NCI-H1694 (cell line): ENCODE data around the gene TOPAZ1.
"Not testable (repeated sequence)": the region's sequence is repeated elsewhere in the genome, so short reads cannot be mapped to it uniquely, and the experiment has no call there.

Source experiments
- DNase-seq: peaks from one replicate; lab custom pipeline; 2025; lab: John Stamatoyannopoulos, UW

TOPAZ1 gene

GRCh38 chr3:44330444-44330843 is 88.8 kb downstream of the TOPAZ1 start:
- DNase-seq, result no peak

GRCh38 chr3:44334326-44334725 is 92.6 kb downstream of the TOPAZ1 start:
- no peak for DNase-seq

DNA sequence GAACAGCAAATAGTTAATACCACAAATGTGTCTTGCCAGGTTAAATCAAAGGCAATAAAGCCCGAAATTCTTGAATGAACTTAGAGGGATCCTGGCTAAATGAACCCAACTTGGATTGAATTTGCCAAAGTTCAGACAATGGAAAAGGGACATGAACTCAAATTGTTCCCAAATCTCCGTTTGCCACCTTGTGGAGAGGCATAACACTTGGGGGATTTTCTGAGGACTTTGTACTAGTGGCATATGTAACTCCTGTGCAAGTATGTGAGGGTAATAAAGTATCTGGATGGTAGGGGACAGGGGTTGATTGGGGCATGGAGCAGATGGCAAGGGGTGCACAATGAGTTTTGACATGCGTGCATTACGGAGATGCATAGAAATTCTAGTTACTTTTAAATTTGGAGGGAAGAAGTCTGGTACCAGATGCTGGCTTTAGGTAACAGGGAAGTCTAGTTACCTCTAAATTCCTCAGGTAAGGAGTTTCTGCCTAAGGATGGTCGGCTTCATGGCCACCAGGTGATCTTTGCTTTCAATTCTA is 95.6 kb downstream of the TOPAZ1 start:
- DNase-seq, result no peak

DNA sequence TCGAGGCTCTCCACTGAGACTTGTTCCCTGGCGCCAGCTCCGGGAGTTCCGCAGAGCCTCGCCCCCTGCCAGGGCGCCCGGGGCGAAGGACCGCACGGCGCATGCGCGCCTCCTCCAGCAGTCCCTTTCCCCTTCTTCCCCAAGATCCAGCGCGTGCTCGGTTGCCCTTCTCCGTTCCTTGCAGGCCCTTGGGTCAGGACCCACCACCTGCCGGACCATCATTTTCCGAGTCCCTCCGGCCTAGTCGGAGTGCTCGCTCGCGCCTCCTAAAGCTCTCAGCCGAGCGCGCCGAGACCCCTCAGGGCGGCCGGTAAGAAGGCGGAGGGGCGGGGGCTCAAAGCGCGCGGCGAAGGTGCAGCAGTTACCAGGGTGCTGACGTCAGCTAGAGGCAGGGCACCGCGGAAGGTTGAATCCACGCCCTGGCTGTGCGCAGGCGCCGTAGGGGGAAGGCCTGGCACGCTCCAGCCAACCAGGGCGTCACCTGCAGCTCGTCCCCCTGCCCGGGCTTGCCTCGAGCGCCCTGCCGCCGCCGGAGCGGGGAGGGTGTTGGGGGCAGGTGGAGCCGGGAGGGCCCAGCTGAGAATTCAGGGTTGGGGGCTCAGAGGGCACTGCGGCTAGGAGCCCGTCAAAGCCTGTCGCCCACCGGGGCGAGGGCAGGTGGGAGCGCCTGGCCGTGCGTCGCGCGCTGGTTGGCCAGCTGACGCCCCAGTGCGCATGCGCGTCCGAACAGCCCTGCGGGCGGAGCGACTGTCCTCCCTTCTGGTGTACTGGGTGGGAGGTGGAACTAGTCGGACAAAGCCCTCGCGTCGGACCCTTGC is 96.5 kb downstream of the TOPAZ1 start, which contains the start of gene TCAIM:
Gene TCAIM, plus strand, starts transcription at position 757 of the 818 bp plus-strand sequence. CDS start 16,017 bp downstream, outside the sequence.
- DNase-seq, result peak; percentile 72

DNA sequence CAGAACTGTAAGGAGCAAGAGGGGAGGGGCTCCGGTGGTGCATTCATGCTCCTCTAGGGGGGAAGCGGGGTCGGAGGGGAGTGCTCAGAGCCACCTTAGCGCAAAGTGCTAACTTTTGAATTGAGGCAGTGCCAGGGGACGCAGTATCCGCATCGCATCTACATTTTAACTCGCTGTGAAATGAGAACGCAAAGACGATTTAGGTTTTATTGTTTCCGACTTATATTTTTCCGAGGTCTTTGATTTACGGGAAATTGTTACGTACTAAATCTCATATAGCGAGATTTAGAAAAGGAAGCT is 97.1 kb downstream of the TOPAZ1 start:
- no peak for DNase-seq

DNA sequence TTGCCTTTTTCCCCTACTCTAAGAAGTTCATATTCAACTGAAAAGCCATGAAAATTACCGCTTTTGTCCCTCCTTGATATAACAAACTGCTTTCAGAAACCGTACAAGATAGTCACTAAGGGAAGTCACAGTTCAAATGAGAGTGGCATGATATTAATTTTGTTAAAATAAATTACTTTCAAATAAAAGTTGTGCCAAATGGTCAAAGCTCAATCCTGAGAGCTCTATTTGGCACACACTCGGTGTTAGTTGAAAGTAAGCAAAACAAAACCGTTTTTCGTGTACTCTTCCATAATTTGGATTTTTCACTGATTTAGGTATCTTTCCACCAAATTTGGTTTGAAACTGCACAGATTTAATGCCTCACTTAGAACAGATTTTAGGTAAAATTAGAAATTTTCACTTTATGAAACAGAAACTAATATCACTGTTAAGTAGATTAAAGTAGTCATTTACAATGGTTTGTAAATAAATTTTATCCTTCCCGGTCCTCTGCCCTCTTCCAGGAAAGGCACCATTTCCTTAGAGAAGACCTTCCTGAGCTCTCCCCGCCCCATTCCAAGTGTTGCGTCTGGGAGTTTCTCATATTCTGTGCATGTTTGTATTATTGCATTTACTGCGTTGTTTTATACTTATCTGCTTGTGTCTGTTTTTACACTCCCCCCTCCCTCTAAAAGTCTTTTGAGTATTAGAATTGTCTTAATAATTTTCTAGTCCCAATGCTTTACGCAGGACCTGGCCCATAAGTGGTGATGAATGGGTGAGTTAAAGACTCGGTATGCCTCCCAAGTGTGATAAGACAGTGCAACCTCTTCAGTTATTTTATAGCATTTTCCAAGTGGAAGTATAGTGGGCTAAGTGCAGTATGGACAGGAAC is 97.7 kb downstream of the TOPAZ1 start:
- no peak for DNase-seq

DNA sequence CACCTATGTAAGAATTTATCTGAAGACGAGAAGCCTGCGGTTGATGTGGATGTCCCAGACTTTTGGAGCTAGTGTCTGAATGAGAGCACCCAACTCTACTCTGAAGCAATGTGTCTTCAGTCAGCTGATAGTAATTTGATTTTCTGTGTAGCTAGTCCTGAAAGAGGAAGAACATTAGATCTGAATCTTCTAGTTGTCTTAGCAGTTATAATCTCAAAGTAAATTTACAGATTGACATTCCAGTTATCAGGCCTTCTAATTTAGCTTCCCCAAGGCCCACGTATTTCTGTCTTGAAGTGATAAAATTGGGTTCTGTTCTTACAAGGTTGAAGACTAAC is 98.3 kb downstream of the TOPAZ1 start:
- DNase-seq, result no peak

GRCh38 chr3:44342176-44342790 is 100.6 kb downstream of the TOPAZ1 start:
- no peak for DNase-seq

GRCh38 chr3:44343421-44343820 is 101.7 kb downstream of the TOPAZ1 start:
- DNase-seq, result no peak

GRCh38 chr3:44346590-44346989 is 104.9 kb downstream of the TOPAZ1 start:
- not testable (repeated sequence) for DNase-seq

- no peak for DNase-seq
Measured at GRCh38 chr3:44348993-44349392, 107.3 kb downstream of the TOPAZ1 start.

- no peak for DNase-seq
Measured at GRCh38 chr3:44353355-44353924, 111.8 kb downstream of the TOPAZ1 start.

DNA sequence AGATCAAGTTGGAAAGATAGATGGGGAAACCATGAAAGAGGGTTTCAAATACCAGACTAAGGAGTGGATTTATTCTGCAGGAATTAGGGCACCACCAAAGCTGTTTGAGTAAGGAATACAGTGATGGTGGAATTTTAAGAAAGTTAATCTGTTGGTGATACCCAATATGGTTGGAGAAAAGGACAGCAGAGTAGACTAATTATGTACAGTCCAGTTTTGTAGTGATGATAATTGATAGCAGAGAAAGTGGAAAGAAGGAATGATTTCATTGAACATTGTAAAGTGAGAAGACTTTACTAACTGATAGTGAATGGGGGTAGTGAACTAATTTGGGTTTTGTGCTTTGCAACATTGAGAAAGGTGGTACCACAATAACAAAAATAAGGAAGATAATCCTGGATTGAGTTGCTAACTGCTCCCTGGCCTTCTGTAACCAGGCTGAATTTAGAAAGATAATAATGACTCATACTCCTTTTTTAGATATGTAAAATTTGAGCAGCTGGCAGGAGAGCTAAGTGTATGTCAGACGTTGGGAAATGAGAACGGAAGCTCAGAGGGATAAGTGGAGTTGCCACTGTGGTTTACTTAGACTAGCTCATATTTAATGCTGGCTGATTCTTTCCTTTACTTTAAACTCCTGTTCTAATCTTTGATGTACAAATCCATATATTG is 113.8 kb downstream of the TOPAZ1 start:
- DNase-seq, result no peak

DNA sequence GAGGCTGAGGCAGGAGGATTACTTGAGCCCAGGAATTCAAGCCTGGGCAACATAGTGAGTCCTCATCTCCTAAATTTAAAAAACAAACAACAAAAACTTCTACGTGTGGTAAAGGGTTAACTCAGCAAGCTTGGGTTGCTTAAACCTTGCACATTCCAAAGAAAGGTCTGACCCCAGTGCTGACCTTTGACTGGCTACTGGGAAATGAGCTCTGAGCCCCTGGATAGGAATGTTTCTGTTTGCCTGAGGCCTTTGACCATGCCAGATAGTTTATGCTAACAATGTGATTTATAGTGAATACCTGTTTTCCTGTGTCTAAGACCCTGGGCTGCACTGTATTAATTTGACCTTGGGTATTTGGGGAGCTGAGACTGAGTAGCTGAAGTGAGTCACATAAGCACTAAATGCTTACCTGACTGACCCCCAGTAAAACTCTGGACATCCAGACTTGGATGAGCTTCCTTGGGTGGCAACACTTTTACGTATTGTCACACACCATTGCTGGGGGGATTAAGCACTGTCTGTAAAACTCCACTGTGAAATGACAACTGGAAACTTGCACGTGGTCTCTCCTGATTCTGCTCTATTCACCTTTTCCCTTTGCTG is 117.6 kb downstream of the TOPAZ1 start:
- no peak for DNase-seq

GRCh38 chr3:44363591-44363990 is 121.9 kb downstream of the TOPAZ1 start:
- DNase-seq, result no peak

GRCh38 chr3:44365952-44366351 is 124.3 kb downstream of the TOPAZ1 start:
- DNase-seq, result no peak

DNA sequence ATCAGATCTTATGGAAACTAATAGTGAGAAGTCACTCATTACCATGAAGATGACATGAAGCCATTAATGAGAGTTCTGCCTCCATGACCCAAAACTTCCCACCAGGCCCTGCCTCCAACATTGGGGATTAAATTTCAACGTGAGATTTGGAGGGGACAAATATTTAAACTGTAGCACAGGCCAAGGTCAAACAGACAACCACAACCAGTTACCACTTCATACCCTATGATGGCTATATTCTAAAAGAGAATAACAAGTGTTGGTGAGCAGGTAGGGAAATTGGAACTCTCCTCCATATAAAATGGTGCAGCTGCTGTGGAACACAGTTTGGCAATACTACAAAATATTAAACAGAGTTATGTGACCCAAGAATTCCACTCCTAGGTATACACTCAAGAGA is 133.8 kb downstream of the TOPAZ1 start:
- DNase-seq, result no peak
